CD4-positive, alpha-beta T cell (primary cell): ENCODE data around the gene SH3GLB2. TPM values are rescaled to one million over a fixed set of nuclear protein-coding genes. Genes with fewer than 3 reads are reported as not detected.

Source experiments
- ATAC-seq: fragments of 200-7000 bp; cut with Tn5 transposase; one replicate; pipeline ENCODE4 v1.10.0; 2022; ENCODE audit warnings: mild to moderate bottlenecking; ENCODE audit not compliant: poor library complexity
- CTCF ChIA-PET: fragments of 350-600 bp; sonication (Branson Sonifier 250); formaldehyde crosslinking; loops from one replicate; lab custom pipeline; 2021; ENCODE audit warnings: antibody characterized with exemption, inconsistent platforms; lab: Charles Lee
- POLR2A ChIA-PET: fragments of 350-600 bp; sonication (Branson Sonifier 250); formaldehyde crosslinking; loops from one replicate; lab custom pipeline; 2021; ENCODE audit warnings: antibody characterized with exemption, inconsistent platforms; lab: Charles Lee
- DNase-seq, 14 experiments: peaks; one replicate each; pipeline ENCODE4 v3.0.0-alpha.2; 2013 to 2020; ENCODE audit warnings: mixed read lengths in 2 of 14
- H3K27ac ChIP-seq, 2 donors: one replicate each; pipeline versions ENCODE4 v1.5.1 to v1.7.0; 2013; ENCODE audit warnings: low read length in 2 of 2, low read depth in 1 of 2, mild to moderate bottlenecking in 1 of 2
- H3K27me3 ChIP-seq, 2 experiments: 1 replicate in 1 of 2; 2 replicates in 1 of 2; pipeline versions ENCODE4 v1.6.1 to v1.7.0; 2013; ENCODE audit warnings: low read length in 2 of 2, control low read depth in 1 of 2, mild to moderate bottlenecking in 1 of 2, moderate library complexity in 1 of 2; ENCODE audit not compliant: insufficient read depth in 2 of 2, control insufficient read depth in 1 of 2
- H3K36me3 ChIP-seq: one replicate; pipeline ENCODE4 v1.6.1; 2013; ENCODE audit warnings: low read length, control low read depth; ENCODE audit not compliant: insufficient read depth
- H3K4me1 ChIP-seq: one replicate; pipeline ENCODE4 v1.6.1; 2013; ENCODE audit warnings: low read length, control low read depth; ENCODE audit not compliant: insufficient read depth
- H3K4me3 ChIP-seq: one replicate; pipeline ENCODE4 v1.5.1; 2013; ENCODE audit warnings: mild to moderate bottlenecking, low read length, moderate library complexity
- H3K9me3 ChIP-seq, 2 experiments: 1 replicate in 1 of 2; 2 replicates in 1 of 2; pipeline versions ENCODE4 v1.6.1 to v1.7.0; 2013; ENCODE audit warnings: low read length in 2 of 2, mild to moderate bottlenecking in 2 of 2, control low read depth in 1 of 2, moderate library complexity in 1 of 2; ENCODE audit not compliant: control insufficient read depth in 1 of 2, insufficient read depth in 1 of 2
- H3K27ac Mint-ChIP-seq: one replicate; pipeline ENCODE4 v1.8.0; 2020; ENCODE audit warnings: mixed read lengths
- H3K27me3 Mint-ChIP-seq: one replicate; pipeline ENCODE4 v1.8.0; 2021; ENCODE audit warnings: mixed read lengths
- H3K36me3 Mint-ChIP-seq: one replicate; pipeline ENCODE4 v1.8.0; 2021; ENCODE audit warnings: low read depth, mixed read lengths
- H3K4me1 Mint-ChIP-seq: one replicate; pipeline ENCODE4 v1.8.0; 2021; ENCODE audit warnings: low read depth, mixed read lengths
- H3K4me3 Mint-ChIP-seq: one replicate; pipeline ENCODE4 v1.8.0; 2020; ENCODE audit warnings: mild to moderate bottlenecking, mixed read lengths
- H3K9me3 Mint-ChIP-seq: one replicate; pipeline ENCODE4 v1.8.0; 2020; ENCODE audit warnings: mixed read lengths
- CTCF ChIP-seq: fragments of 200-600 bp; IDR thresholded peaks from one replicate; pipeline ENCODE4 v1.8.0; 2022; ENCODE audit warnings: antibody characterized with exemption, mild to moderate bottlenecking
- intact Hi-C, 2 experiments: fragments of 100-400 bp; cut with DNase I in 1 of 2; cut with micrococcal nuclease in 1 of 2; formaldehyde crosslinking; loops; one replicate each; pipeline versions ENCODE4 v1.15.1 to v1.9.0; 2023 to 2025; cut with DNase I, micrococcal nuclease
- total RNA-seq, 174 experiments: library from RNA in 2 of 174; stranded (reverse) in 2 of 174; gene quantifications; one replicate each; pipeline ENCODE4 v1.2.3 and lab custom pipeline; 2021 to 2026

Gene SH3GLB2
- total RNA-seq, 2 experiments from 2014 or later: 65.6 to 69.1 TPM

GRCh38 chr9:129072171-129072570 lies 44.0 kb upstream of the SH3GLB2 start:
- peaks cover 35% of the 10 kb centered on the region for H3K4me1 Mint-ChIP-seq
- Histone ChIP-seq H3K4me1 (peaks cover 64% of the 10 kb centered on the region), H3K9me3 (no peaks in the 10 kb centered on the region), H3K36me3 (peaks cover 14% of the 10 kb centered on the region), H3K27me3 (no peaks in the 10 kb centered on the region), H3K27ac (no peak overlapping the region), H3K4me3 (no peak overlapping the region)
- no peaks in the 10 kb centered on the region for H3K27me3 Mint-ChIP-seq
- intact Hi-C loops: no loop called here
- POLR2A ChIA-PET: interaction anchor here (0.7 to 1.2 kb wide), 2 partner anchors 8 to 11 kb away, joined by 3 to 5 read pairs; no protein-coding TSS in a partner anchor
- H3K36me3 Mint-ChIP-seq: peaks cover 16% of the 10 kb centered on the region
- H3K27ac Mint-ChIP-seq: peak overlapping the region; percentile 73
- no peak for TF ChIP-seq CTCF
- DNase-seq (no peak), ATAC-seq (no peak)
- no peaks in the 10 kb centered on the region for H3K9me3 Mint-ChIP-seq
- H3K4me3 Mint-ChIP-seq: peak overlapping the region; percentile 34
- CTCF ChIA-PET: no interaction called here

GRCh38 chr9:129071526-129072126 lies 43.5 kb upstream of the SH3GLB2 start:
- Histone ChIP-seq H3K27ac (peak overlapping the region in 1 of 2 donors; percentile 1), H3K4me1 (peaks cover 64% of the 10 kb centered on the region), H3K4me3 (no peak overlapping the region), H3K36me3 (peaks cover 16% of the 10 kb centered on the region), H3K27me3 (no peaks in the 10 kb centered on the region), H3K9me3 (no peaks in the 10 kb centered on the region)
- ChIA-PET CTCF (no interaction called here), POLR2A (interaction anchor here (0.6 to 1.2 kb wide), 3 partner anchors 9 to 52 kb away, joined by 3 to 5 read pairs (median 3); no protein-coding TSS in a partner anchor)
- TF ChIP-seq CTCF: no peak
- H3K36me3 Mint-ChIP-seq: peaks cover 16% of the 10 kb centered on the region
- H3K4me3 Mint-ChIP-seq: peak overlapping the region; percentile 34
- peak overlapping the region; percentile 73 for H3K27ac Mint-ChIP-seq
- intact Hi-C loops: no loop called here
- peaks cover 35% of the 10 kb centered on the region for H3K4me1 Mint-ChIP-seq
- no peaks in the 10 kb centered on the region for H3K27me3 Mint-ChIP-seq
- no peaks in the 10 kb centered on the region for H3K9me3 Mint-ChIP-seq
- DNase-seq (peak in 8 of 14 experiments; percentile 13 to 61 (median 39)), ATAC-seq (peak; percentile 57)

GRCh38 chr9:129070696-129071525 lies 42.8 kb upstream of the SH3GLB2 start:
- ATAC-seq: no peak
- ChIA-PET CTCF (no interaction called here), POLR2A (interaction anchor here (0.6 kb wide), 1 partner anchor 51 kb away, joined by 3 read pairs; no protein-coding TSS in a partner anchor)
- Histone ChIP-seq H3K36me3 (peaks cover 19% of the 10 kb centered on the region), H3K4me3 (no peak overlapping the region), H3K27ac (peak overlapping the region in 1 of 2 donors; percentile 7), H3K9me3 (no peaks in the 10 kb centered on the region), H3K4me1 (peaks cover 64% of the 10 kb centered on the region), H3K27me3 (no peaks in the 10 kb centered on the region)
- H3K4me3 Mint-ChIP-seq: no peak overlapping the region
- H3K4me1 Mint-ChIP-seq: peaks cover 35% of the 10 kb centered on the region
- no peak for TF ChIP-seq CTCF
- H3K36me3 Mint-ChIP-seq: peaks cover 17% of the 10 kb centered on the region
- no peaks in the 10 kb centered on the region for H3K9me3 Mint-ChIP-seq
- no peak for DNase-seq
- H3K27ac Mint-ChIP-seq: no peak overlapping the region
- intact Hi-C loops: no loop called here
- H3K27me3 Mint-ChIP-seq: no peaks in the 10 kb centered on the region
